Stomach (tissue), 9 donors: Measurements from ENCODE around the gene PUS10. TPM values are rescaled to one million over a fixed set of nuclear protein-coding genes. Genes with fewer than 3 reads are reported as not detected.

Source experiments
- DNase-seq, 2 donors: peaks; one replicate each; pipeline versions ENCODE4 v3.0.0 to v3.0.0-alpha.2; 2013 to 2019
- H3K27ac ChIP-seq, 5 donors: fragments of 200-600 bp in 4 of 5; sonication (generic) in 4 of 5; one replicate each; pipeline ENCODE4 v1.5.1; 2013 to 2019; ENCODE audit warnings: mild to moderate bottlenecking in 1 of 5, moderate library complexity in 1 of 5
- H3K27me3 ChIP-seq, 3 donors: fragments of 200-600 bp; sonication (generic); one replicate each; pipeline ENCODE4 v1.5.1; 2017 to 2019; ENCODE audit warnings: mixed run types in 1 of 3
- H3K36me3 ChIP-seq, 4 donors: fragments of 200-600 bp; sonication (generic); 1 replicate in 3 of 4; 2 replicates in 1 of 4; pipeline ENCODE4 v1.5.1; 2016 to 2019
- H3K4me1 ChIP-seq, 4 donors: fragments of 200-600 bp; sonication (generic); one replicate each; pipeline ENCODE4 v1.5.1; 2016 to 2019
- H3K4me3 ChIP-seq, 4 donors: fragments of 200-600 bp; sonication (generic) in 3 of 4; one replicate each; pipeline ENCODE4 v1.5.1; 2016 to 2019; ENCODE audit warnings: mild to moderate bottlenecking in 1 of 4
- H3K9me3 ChIP-seq, 4 donors: fragments of 200-600 bp; sonication (generic); one replicate each; pipeline ENCODE4 v1.5.1; 2016 to 2019
- EP300 ChIP-seq: sonication (generic); formaldehyde crosslinking; IDR thresholded peaks from one replicate; pipeline ENCODE4 v1.6.1; 2017; ENCODE audit warnings: antibody characterized with exemption
- POLR2A ChIP-seq, 4 donors: fragments of 450-650 bp; IDR thresholded peaks; one replicate each; pipeline ENCODE4 v1.6.1; 2016; ENCODE audit warnings: antibody characterized with exemption in 4 of 4, control low read depth in 2 of 4, mild to moderate bottlenecking in 1 of 4, moderate library complexity in 1 of 4
- POLR2AphosphoS5 ChIP-seq, 3 donors: sonication (generic); formaldehyde crosslinking; IDR thresholded peaks; one replicate each; pipeline ENCODE4 v1.6.1; 2016; ENCODE audit warnings: antibody characterized with exemption in 3 of 3
- WGBS, 5 donors: extraction: QIAGEN DNeasy Blood & Tissue Kit in 3 of 5; methylation state at CpG; one replicate each; pipeline versions ENCODE4 v1.1.5 to v1.1.7; 2013 to 2018; 5-methylcytosine and 5-hydroxymethylcytosine counted together
- intact Hi-C: fragments of 100-400 bp; cut with DNase I; formaldehyde crosslinking; loops from one replicate; pipeline ENCODE4 v1.15.1; 2023; ENCODE audit warnings: low total_unique reads
- polyA plus RNA-seq, 3 donors: library from polyadenylated mRNA; stranded (reverse); fragments of 200-250 nt; gene quantifications; one replicate each; pipeline ENCODE4 v1.2.3, GENCODE V29; 2013
- total RNA-seq, 5 donors: library from RNA; depleted of rRNA; stranded (reverse); fragments of >200 nt; gene quantifications; one replicate each; pipeline versions ENCODE4 v1.1.0 to v1.2.3, GENCODE V29; 2014 to 2016
- TF ChIP-seq, protein P1 (sequence below), 7 experiments: fragments of 450-650 bp in 4 of 7; fragments of 200-600 bp in 3 of 7; sonication (generic) in 3 of 7; IDR thresholded peaks; one replicate each; pipeline ENCODE4 v1.5.1; 2016 to 2019; ENCODE audit warnings: antibody characterized with exemption in 7 of 7, control low read depth in 2 of 7, mild to moderate bottlenecking in 1 of 7
- donor health status: healthy with polysubstance abuse.
- donor health status: Bipolar disorder and iron deficiency.
- donor health status: healthy.

Gene PUS10
- total and polyA plus RNA-seq, 8 donors: 1.8 to 8.0 (median 3.4) TPM

DNA sequence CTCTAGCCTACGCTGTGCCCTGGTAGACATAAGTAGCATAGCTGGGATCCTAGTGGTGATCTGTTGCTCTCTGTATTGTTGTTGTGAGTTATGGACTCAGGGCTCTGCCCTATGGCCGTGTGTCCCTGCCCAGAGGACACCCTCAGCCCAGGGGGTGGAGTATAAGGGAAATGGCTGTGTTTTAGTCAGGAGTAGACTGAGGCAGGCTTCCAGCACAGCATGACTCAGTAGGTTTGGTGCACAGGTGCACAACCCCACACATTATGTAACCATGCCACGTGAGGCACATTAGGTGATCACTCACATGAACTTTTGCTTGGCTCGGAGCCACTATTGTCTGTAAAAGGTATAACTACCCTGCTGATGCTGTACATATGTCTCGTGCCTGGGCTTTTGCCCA is 60.4 kb downstream of the PUS10 start:
- H3K4me3 ChIP-seq: no peak overlapping the region
- peaks cover 0 to 28% (median 11%) of the 10 kb centered on the region in 4 donors for H3K36me3 ChIP-seq
- H3K4me1 ChIP-seq: peaks cover 0 to 9% (median 5%) of the 10 kb centered on the region in 4 donors
- intact Hi-C loops: no loop called here
- WGBS, 5 donors: 54 to 69% (median 63%) methylated on average over 4 to 5 of the region's 5 CpGs
- H3K9me3 ChIP-seq: no peaks in the 10 kb centered on the region
- no peak overlapping the region for H3K27ac ChIP-seq
- TF ChIP-seq POLR2AphosphoS5 (IDR thresholded peaks at IDR 0.05) (peak in 1 of 3 donors; percentile 32), POLR2A (IDR thresholded peaks at IDR 0.05) (no peak), EP300 (no peak)
- TF ChIP-seq, protein P1, sequence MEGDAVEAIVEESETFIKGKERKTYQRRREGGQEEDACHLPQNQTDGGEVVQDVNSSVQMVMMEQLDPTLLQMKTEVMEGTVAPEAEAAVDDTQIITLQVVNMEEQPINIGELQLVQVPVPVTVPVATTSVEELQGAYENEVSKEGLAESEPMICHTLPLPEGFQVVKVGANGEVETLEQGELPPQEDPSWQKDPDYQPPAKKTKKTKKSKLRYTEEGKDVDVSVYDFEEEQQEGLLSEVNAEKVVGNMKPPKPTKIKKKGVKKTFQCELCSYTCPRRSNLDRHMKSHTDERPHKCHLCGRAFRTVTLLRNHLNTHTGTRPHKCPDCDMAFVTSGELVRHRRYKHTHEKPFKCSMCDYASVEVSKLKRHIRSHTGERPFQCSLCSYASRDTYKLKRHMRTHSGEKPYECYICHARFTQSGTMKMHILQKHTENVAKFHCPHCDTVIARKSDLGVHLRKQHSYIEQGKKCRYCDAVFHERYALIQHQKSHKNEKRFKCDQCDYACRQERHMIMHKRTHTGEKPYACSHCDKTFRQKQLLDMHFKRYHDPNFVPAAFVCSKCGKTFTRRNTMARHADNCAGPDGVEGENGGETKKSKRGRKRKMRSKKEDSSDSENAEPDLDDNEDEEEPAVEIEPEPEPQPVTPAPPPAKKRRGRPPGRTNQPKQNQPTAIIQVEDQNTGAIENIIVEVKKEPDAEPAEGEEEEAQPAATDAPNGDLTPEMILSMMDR (IDR thresholded peaks at IDR 0.05): no peak
- H3K27me3 ChIP-seq: no peaks in the 10 kb centered on the region
- peak; percentile 30 to 72 for DNase-seq

DNA sequence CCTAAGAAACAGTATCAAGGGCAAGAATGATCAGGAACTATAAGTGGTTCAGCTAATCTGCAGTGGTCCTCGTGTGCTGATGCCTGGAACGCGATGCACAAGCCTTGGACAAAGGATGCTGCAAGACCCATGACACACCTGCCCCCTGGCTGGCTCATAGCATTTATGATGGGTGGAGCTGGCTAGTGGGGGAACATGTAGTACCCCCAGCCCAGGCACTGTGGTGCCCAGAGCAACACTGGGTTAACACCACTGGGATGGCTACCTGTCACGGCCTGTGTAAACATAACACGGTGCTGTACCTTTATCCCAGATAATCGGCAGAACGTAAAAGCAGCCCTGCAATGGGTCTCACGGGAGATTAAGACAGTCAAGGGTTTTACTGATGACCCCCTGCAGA is 60.8 kb downstream of the PUS10 start:
- WGBS, 5 donors: 59 to 75% (median 73%) methylated on average over 6 to 8 of the region's 8 CpGs
- H3K36me3 ChIP-seq: peaks cover 0 to 31% (median 12%) of the 10 kb centered on the region in 4 donors
- H3K9me3 ChIP-seq: no peaks in the 10 kb centered on the region
- intact Hi-C loops: no loop called here
- TF ChIP-seq POLR2AphosphoS5 (IDR thresholded peaks at IDR 0.05): no peak
- TF ChIP-seq POLR2A (IDR thresholded peaks at IDR 0.05): no peak
- TF ChIP-seq EP300: no peak
- TF ChIP-seq, protein P1 (IDR thresholded peaks at IDR 0.05): no peak
- H3K27me3 ChIP-seq: no peaks in the 10 kb centered on the region
- H3K4me3 ChIP-seq: no peak overlapping the region
- H3K4me1 ChIP-seq: peaks cover 0 to 7% (median 3%) of the 10 kb centered on the region in 4 donors
- DNase-seq: no peak
- no peak overlapping the region for H3K27ac ChIP-seq

DNA sequence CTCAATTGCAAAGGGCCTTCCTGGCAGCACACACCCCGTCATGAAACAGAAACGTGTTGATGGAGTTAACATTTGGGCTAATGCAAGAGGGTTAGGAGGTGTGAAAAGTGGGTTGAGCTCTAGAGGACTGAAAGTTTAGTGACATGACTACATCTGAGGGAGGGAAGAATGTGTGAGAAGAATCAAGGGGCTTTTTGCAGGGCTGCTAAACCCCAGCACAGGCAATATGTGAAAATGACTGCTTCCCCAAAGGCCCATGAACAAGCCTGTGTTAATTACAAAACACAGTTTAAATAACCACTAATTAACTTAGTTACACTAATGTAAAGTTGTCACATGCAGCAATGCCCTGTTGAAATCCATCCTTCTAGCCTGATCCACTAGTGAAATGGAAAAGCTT is 63.9 kb downstream of the PUS10 start:
- no peaks in the 10 kb centered on the region for H3K27me3 ChIP-seq
- TF ChIP-seq POLR2A (IDR thresholded peaks at IDR 0.05): no peak
- no peak for TF ChIP-seq EP300
- no peak for TF ChIP-seq POLR2AphosphoS5 (IDR thresholded peaks at IDR 0.05)
- TF ChIP-seq, protein P1 (IDR thresholded peaks at IDR 0.05): no peak
- DNase-seq: peak in 1 of 2 donors; percentile 12
- H3K9me3 ChIP-seq: no peaks in the 10 kb centered on the region
- peaks cover 0 to 24% (median 12%) of the 10 kb centered on the region in 4 donors for H3K36me3 ChIP-seq
- H3K27ac ChIP-seq: no peak overlapping the region
- peaks cover 0 to 5% (median 0%) of the 10 kb centered on the region in 4 donors for H3K4me1 ChIP-seq
- intact Hi-C loops: no loop called here
- no peak overlapping the region for H3K4me3 ChIP-seq
- WGBS, 5 donors: 43 to 75% (median 65%) methylated on average over 2 of the region's 2 CpGs

DNA sequence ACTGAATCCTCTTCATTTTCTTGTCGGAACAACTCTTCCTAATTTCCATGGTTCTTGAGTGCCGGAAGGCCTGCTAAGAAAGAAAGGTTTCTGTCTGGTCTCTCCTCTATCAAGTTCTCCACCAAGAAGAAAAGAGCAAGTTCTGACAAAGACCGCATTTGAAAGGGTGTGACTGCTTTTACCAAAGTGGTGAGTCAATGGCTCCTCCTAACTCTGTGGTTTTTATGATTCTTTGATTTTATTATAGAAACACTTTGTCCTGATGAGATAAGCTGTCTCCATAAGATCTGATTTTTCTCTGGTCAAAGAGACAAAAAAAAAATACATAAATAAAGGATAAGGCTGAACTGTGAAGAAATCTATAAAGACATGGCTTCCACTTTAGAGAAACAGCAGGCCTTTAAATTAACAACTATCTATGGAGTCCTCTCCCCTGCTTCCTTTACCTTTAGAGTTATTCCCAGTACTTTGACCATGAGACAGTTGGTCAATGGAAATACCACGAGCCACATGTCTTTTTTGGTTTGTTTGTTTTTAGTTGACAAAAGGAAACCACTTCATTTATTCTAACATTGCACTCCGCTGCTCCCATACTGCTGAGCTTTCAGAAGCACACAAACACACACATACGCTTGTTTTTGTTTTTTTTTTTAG is 69.0 kb downstream of the PUS10 start:
- Histone ChIP-seq H3K4me3 (no peak overlapping the region), H3K36me3 (peaks cover 0 to 33% (median 11%) of the 10 kb centered on the region in 4 donors), H3K9me3 (no peaks in the 10 kb centered on the region), H3K27me3 (no peaks in the 10 kb centered on the region), H3K4me1 (no peaks in the 10 kb centered on the region), H3K27ac (no peak overlapping the region)
- no peak for DNase-seq
- TF ChIP-seq EP300: no peak
- TF ChIP-seq POLR2AphosphoS5 (IDR thresholded peaks at IDR 0.05): no peak
- TF ChIP-seq POLR2A (IDR thresholded peaks at IDR 0.05): no peak
- TF ChIP-seq, protein P1 (IDR thresholded peaks at IDR 0.05): no peak
- intact Hi-C loops: no loop called here
- 80 to 88% (median 85%) methylated on average over 6 of the region's 6 CpGs for WGBS, 5 donors
